ENCODE data around the gene PTPRM. TPM values are rescaled to one million over a fixed set of nuclear protein-coding genes. Genes with fewer than 3 reads are reported as not detected.

The PTPRM gene
- total RNA-seq, 1 donor from 2014 or later, result 101 TPM

GRCh38 chr18:7682321-7682720, 115.2 kb downstream of the PTPRM start:
- DNase-seq, result no peak
- intact Hi-C loops (cut with DNase I), result no loop called here
- no peak for ATAC-seq (ENCODE audit: poor library complexity)

GRCh38 chr18:7683753-7684152, 116.6 kb downstream of the PTPRM start:
- ATAC-seq (ENCODE audit: poor library complexity) (peak; percentile 69), DNase-seq (no peak)
- intact Hi-C loops (cut with DNase I), result no loop called here

- DNase-seq (no peak), ATAC-seq (ENCODE audit: poor library complexity) (peak; percentile 43)
- intact Hi-C loops (cut with DNase I), result no loop called here
Measured at GRCh38 chr18:7684357-7684756, 117.2 kb downstream of the PTPRM start.

GRCh38 chr18:7684966-7685365, 117.8 kb downstream of the PTPRM start:
- ATAC-seq (ENCODE audit: poor library complexity) (no peak), DNase-seq (no peak)
- intact Hi-C loops (cut with DNase I), result no loop called here

GRCh38 chr18:7686278-7686677, 119.2 kb downstream of the PTPRM start:
- DNase-seq (no peak), ATAC-seq (ENCODE audit: poor library complexity) (no peak)
- intact Hi-C loops (cut with DNase I), result no loop called here

GRCh38 chr18:7688580-7688979, 121.5 kb downstream of the PTPRM start:
- no peak for DNase-seq
- intact Hi-C loops (cut with DNase I), result no loop called here
- no peak for ATAC-seq (ENCODE audit: poor library complexity)

- intact Hi-C loops (cut with DNase I), result no loop called here
- DNase-seq (no peak), ATAC-seq (ENCODE audit: poor library complexity) (peak; percentile 63)
Measured at GRCh38 chr18:7691206-7691605, 124.1 kb downstream of the PTPRM start.

GRCh38 chr18:7696780-7697179, 129.7 kb downstream of the PTPRM start:
- intact Hi-C loops (cut with DNase I), result no loop called here

GRCh38 chr18:7697306-7697705, 130.2 kb downstream of the PTPRM start:
- intact Hi-C loops (cut with DNase I), result no loop called here
- DNase-seq (no peak), ATAC-seq (ENCODE audit: poor library complexity) (no peak)

More at GRCh38 chr18:7696780-7697179, 129.7 kb downstream of the PTPRM start:
- ATAC-seq (ENCODE audit: poor library complexity) (no peak), DNase-seq (no peak)

GRCh38 chr18:7711495-7711894, 144.4 kb downstream of the PTPRM start:
- DNase-seq (no peak), ATAC-seq (ENCODE audit: poor library complexity) (no peak)
- intact Hi-C loops (cut with DNase I), result no loop called here

GRCh38 chr18:7720395-7720794, 153.3 kb downstream of the PTPRM start:
- intact Hi-C loops (cut with DNase I), result no loop called here
- DNase-seq, result no peak

GRCh38 chr18:7721532-7721931, 154.4 kb downstream of the PTPRM start:
- ATAC-seq (ENCODE audit: poor library complexity) (no peak), DNase-seq (no peak)
- intact Hi-C loops (cut with DNase I), result no loop called here

More at GRCh38 chr18:7720395-7720794, 153.3 kb downstream of the PTPRM start:
- no peak for ATAC-seq (ENCODE audit: poor library complexity)

- intact Hi-C loops (cut with DNase I), result no loop called here
- DNase-seq (no peak), ATAC-seq (ENCODE audit: poor library complexity) (no peak)
Measured at GRCh38 chr18:7722955-7723354, 155.8 kb downstream of the PTPRM start.

- no peak for DNase-seq
- ATAC-seq (ENCODE audit: poor library complexity), result no peak
- intact Hi-C loops (cut with DNase I), result no loop called here
Measured at GRCh38 chr18:7723558-7723957, 156.4 kb downstream of the PTPRM start.

- ATAC-seq (ENCODE audit: poor library complexity), result no peak
- intact Hi-C loops (cut with DNase I), result no loop called here
- no peak for DNase-seq
Measured at GRCh38 chr18:7725473-7725872, 158.4 kb downstream of the PTPRM start.

GRCh38 chr18:7725897-7726296, 158.8 kb downstream of the PTPRM start:
- no peak for DNase-seq
- peak; percentile 13 for ATAC-seq (ENCODE audit: poor library complexity)
- intact Hi-C loops (cut with DNase I), result no loop called here

GRCh38 chr18:7726522-7726921, 159.4 kb downstream of the PTPRM start:
- intact Hi-C loops (cut with DNase I), result no loop called here
- DNase-seq, result no peak
- ATAC-seq (ENCODE audit: poor library complexity), result no peak

- ATAC-seq (ENCODE audit: poor library complexity), result peak; percentile 53
- no peak for DNase-seq
- intact Hi-C loops (cut with DNase I), result no loop called here
Measured at GRCh38 chr18:7727361-7728076, 160.4 kb downstream of the PTPRM start.

- no peak for DNase-seq
- no peak for ATAC-seq (ENCODE audit: poor library complexity)
- intact Hi-C loops (cut with DNase I), result no loop called here
Measured at GRCh38 chr18:7728297-7728696, 161.2 kb downstream of the PTPRM start.

GRCh38 chr18:7729868-7730267, 162.8 kb downstream of the PTPRM start:
- DNase-seq (no peak), ATAC-seq (ENCODE audit: poor library complexity) (no peak)
- intact Hi-C loops (cut with DNase I), result no loop called here

- intact Hi-C loops (cut with DNase I), result no loop called here
- ATAC-seq (ENCODE audit: poor library complexity) (no peak), DNase-seq (no peak)
Measured at GRCh38 chr18:7730682-7731081, 163.6 kb downstream of the PTPRM start.

Data from Right ventricle myocardium superior (tissue), 1 donor.